ENCODE data around the gene CEBPA. TPM values are rescaled to one million over a fixed set of nuclear protein-coding genes. Genes with fewer than 3 reads are reported as not detected.

The CEBPA gene
- total and polyA plus RNA-seq, 4 donors = 32.9 to 112 (median 82.7) TPM

DNA sequence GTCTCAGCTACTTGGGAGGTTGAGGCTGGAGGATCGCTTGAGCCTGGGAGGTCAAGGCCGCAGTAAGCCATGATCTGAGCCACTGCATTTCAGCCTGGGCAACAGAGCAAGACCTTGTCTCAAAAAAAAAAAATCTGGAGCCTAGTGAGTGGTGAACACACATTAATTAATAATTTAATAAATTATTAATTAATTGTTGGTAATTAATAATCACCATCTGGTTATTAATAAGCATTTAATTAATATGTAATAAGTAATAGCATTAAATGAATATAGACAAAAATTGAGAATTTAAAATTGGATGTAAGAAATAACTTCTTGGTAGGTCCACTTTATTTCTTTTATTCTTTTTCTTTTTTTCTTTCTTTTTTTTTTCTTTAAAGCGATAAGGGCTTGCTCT is 31.9 kb upstream of the CEBPA start (continued):
- TF ChIP-seq, protein P1, sequence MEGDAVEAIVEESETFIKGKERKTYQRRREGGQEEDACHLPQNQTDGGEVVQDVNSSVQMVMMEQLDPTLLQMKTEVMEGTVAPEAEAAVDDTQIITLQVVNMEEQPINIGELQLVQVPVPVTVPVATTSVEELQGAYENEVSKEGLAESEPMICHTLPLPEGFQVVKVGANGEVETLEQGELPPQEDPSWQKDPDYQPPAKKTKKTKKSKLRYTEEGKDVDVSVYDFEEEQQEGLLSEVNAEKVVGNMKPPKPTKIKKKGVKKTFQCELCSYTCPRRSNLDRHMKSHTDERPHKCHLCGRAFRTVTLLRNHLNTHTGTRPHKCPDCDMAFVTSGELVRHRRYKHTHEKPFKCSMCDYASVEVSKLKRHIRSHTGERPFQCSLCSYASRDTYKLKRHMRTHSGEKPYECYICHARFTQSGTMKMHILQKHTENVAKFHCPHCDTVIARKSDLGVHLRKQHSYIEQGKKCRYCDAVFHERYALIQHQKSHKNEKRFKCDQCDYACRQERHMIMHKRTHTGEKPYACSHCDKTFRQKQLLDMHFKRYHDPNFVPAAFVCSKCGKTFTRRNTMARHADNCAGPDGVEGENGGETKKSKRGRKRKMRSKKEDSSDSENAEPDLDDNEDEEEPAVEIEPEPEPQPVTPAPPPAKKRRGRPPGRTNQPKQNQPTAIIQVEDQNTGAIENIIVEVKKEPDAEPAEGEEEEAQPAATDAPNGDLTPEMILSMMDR (IDR thresholded peaks at IDR 0.05; ENCODE audit: low read depth, low read length, missing input control) = no peak
- TF ChIP-seq, protein P2, sequence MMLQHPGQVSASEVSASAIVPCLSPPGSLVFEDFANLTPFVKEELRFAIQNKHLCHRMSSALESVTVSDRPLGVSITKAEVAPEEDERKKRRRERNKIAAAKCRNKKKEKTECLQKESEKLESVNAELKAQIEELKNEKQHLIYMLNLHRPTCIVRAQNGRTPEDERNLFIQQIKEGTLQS (IDR thresholded peaks at IDR 0.05) = no peak

DNA sequence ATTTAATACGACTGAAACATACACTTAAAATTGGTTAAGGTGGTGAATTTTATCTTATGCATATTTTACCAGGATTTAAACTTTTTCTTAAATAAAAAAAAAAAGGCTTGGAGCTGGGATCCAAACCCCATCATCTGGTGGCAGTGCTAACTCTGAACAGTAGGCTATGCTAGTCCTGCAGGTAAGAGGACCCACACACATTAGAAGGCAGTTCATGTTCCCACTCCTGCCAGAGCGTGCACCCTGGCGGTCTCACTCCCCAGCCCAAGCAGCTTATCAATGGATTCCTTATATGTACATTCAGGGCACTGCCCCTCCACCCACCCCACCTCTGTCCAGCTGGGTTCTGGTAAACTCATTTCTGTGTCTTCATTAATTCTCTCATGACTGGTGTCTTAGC is 31.3 kb upstream of the CEBPA start:
- H3K9ac ChIP-seq (ENCODE audit: low read depth in 1 of 2, low read length in 2 of 2) = no peak overlapping the region
- H3K9me3 ChIP-seq (ENCODE audit: control insufficient read depth in 4 of 4, low read length in 3 of 4) = no peaks in the 10 kb centered on the region
- no peaks in the 10 kb centered on the region for H3K36me3 ChIP-seq (ENCODE audit: control insufficient read depth in 4 of 4, insufficient read depth in 3 of 4, low read depth in 1 of 4, low read length in 3 of 4)
- TF ChIP-seq HNF4A (conservative IDR thresholded peaks at IDR 0.05) = peak in 1 of 2 donors; percentile 12
- peak; percentile 72 to 80 for TF ChIP-seq RAD21 (IDR thresholded peaks at IDR 0.05)
- TF ChIP-seq, protein P3, sequence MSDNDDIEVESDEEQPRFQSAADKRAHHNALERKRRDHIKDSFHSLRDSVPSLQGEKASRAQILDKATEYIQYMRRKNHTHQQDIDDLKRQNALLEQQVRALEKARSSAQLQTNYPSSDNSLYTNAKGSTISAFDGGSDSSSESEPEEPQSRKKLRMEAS (IDR thresholded peaks at IDR 0.05) = no peak
- TF ChIP-seq FOXA2 (IDR thresholded peaks at IDR 0.05) = no peak
- TF ChIP-seq, protein P1 (IDR thresholded peaks at IDR 0.05; ENCODE audit: low read depth, low read length, missing input control) = peak; percentile 47
- no peak for TF ChIP-seq EGR1 (IDR thresholded peaks at IDR 0.05; ENCODE audit: low read depth in 2 of 2)
- TF ChIP-seq YY1 (IDR thresholded peaks at IDR 0.05) = no peak
- no peak for TF ChIP-seq NR2F2 (IDR thresholded peaks at IDR 0.05)
- TF ChIP-seq TAF1 (conservative IDR thresholded peaks at IDR 0.05) = no peak
- TF ChIP-seq, protein P4, sequence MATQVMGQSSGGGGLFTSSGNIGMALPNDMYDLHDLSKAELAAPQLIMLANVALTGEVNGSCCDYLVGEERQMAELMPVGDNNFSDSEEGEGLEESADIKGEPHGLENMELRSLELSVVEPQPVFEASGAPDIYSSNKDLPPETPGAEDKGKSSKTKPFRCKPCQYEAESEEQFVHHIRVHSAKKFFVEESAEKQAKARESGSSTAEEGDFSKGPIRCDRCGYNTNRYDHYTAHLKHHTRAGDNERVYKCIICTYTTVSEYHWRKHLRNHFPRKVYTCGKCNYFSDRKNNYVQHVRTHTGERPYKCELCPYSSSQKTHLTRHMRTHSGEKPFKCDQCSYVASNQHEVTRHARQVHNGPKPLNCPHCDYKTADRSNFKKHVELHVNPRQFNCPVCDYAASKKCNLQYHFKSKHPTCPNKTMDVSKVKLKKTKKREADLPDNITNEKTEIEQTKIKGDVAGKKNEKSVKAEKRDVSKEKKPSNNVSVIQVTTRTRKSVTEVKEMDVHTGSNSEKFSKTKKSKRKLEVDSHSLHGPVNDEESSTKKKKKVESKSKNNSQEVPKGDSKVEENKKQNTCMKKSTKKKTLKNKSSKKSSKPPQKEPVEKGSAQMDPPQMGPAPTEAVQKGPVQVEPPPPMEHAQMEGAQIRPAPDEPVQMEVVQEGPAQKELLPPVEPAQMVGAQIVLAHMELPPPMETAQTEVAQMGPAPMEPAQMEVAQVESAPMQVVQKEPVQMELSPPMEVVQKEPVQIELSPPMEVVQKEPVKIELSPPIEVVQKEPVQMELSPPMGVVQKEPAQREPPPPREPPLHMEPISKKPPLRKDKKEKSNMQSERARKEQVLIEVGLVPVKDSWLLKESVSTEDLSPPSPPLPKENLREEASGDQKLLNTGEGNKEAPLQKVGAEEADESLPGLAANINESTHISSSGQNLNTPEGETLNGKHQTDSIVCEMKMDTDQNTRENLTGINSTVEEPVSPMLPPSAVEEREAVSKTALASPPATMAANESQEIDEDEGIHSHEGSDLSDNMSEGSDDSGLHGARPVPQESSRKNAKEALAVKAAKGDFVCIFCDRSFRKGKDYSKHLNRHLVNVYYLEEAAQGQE (IDR thresholded peaks at IDR 0.05) = no peak
- peak in 1 of 2 donors; percentile 6 for TF ChIP-seq RXRA (IDR thresholded peaks at IDR 0.05)
- TF ChIP-seq HNF4G (IDR thresholded peaks at IDR 0.05) = no peak
- TF ChIP-seq, protein P5, sequence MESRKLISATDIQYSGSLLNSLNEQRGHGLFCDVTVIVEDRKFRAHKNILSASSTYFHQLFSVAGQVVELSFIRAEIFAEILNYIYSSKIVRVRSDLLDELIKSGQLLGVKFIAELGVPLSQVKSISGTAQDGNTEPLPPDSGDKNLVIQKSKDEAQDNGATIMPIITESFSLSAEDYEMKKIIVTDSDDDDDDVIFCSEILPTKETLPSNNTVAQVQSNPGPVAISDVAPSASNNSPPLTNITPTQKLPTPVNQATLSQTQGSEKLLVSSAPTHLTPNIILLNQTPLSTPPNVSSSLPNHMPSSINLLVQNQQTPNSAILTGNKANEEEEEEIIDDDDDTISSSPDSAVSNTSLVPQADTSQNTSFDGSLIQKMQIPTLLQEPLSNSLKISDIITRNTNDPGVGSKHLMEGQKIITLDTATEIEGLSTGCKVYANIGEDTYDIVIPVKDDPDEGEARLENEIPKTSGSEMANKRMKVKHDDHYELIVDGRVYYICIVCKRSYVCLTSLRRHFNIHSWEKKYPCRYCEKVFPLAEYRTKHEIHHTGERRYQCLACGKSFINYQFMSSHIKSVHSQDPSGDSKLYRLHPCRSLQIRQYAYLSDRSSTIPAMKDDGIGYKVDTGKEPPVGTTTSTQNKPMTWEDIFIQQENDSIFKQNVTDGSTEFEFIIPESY (IDR thresholded peaks at IDR 0.05) = no peak
- TF ChIP-seq, protein P2 (IDR thresholded peaks at IDR 0.05) = no peak
- TF ChIP-seq GABPA (IDR thresholded peaks at IDR 0.05 in 1 of 2, conservative IDR thresholded peaks at IDR 0.05 in 1 of 2) = no peak
- no peak for TF ChIP-seq SP1 (IDR thresholded peaks at IDR 0.05)
- TF ChIP-seq JUND (IDR thresholded peaks at IDR 0.05) = no peak
- TF ChIP-seq FOXA1 (IDR thresholded peaks at IDR 0.05) = no peak
- H3K27me3 ChIP-seq (ENCODE audit: control insufficient read depth in 4 of 4, insufficient read depth in 4 of 4, low read length in 3 of 4) = no peaks in the 10 kb centered on the region
- DNase-seq (ENCODE audit: low spot score) = no peak
- peaks cover 2 to 32% (median 17%) of the 10 kb centered on the region in 4 donors for H3K4me1 ChIP-seq (ENCODE audit: control insufficient read depth in 4 of 4, insufficient read depth in 4 of 4, low read length in 3 of 4)
- WGBS = 61% methylated on average over 3 of the region's 3 CpGs
- H3K27ac ChIP-seq (ENCODE audit: low read depth in 1 of 2, low read length in 2 of 2) = peak overlapping the region in 1 of 2 donors; percentile 37
- no peak overlapping the region for H3K4me3 ChIP-seq (ENCODE audit: low read depth in 1 of 3, low read length in 3 of 3)

Measured in liver (tissue), 9 donors.